ENCODE data around the gene TRIM72.
"Not testable (repeated sequence)": the region's sequence is repeated elsewhere in the genome, so short reads cannot be mapped to it uniquely, and the experiment has no call there.

Gene TRIM72

GRCh38 chr16:31190818-31191444, 23.0 kb upstream of the TRIM72 start:
- no peak for DNase-seq

DNA sequence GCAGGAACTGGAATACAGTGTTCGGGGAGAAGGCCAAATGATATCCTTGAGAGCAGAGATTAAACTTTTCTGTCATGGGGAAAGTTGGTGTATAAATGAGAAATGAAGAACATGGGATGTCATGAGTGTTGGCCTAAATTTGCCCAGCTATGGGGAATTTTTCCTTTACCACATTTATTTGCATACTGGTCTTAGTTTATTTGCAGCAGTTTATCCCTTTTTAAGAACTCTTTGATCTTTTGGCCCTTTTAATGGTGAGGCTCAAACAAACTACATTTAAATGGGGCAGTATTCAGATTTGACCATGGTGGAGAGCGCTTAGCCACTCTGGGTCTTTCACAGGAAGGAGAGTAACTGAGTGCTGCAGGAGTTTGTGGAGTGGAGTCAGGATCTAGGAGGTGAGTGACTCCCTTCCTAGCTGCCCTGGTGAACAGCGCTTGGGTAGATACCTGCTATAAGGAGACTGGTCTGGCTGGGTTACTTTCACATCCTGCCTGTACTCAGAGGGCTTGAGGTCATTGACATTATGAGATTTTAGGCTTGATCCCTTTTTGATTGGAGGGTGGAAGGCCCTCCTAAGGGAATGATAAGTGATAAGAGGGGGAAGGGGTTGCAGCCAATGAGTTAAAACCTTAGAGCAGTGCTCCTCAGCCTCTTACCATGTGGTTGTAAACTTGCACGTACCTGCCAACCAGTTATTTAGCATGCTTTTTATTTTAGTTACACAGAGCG, 22.1 kb upstream of the TRIM72 start:
- no peak for DNase-seq

DNA sequence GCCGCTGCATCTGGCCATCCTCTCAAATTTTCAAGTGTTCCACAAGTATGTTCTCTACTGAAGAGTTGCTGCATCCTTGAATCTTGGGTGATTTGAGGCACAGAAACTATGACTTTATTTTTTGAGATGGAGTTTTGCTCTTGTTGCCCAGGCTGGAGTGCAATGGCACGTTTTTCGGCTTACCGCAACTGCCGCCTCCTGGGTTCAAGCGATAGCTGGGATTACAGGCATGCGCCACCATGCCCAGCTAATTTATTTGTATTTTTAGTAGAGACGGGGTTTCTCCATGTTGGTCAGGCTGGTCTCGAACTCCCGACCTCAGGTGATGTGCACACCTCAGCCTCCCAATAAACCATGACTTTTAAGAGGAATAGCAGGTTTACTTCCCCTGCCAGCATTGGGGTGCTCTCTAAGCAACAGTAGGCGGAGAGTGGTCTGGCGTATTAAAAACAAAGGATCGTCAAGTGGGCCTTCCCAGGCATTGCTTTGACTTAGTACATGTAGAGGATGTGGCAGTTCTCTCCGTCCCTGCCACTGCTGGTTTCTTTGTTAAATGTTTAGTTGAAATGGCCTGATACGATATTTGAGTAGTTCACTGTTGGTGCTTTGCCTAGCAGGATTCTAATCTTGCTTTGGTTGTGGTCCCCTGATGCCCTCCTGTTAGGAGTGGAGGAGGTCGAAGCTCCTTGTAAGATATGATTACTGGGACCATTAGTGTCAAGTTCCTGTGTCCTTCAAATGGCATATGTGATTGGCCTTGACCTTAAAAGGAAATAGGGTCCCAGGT, 20.9 kb upstream of the TRIM72 start:
- DNase-seq = no peak

GRCh38 chr16:31193874-31194273, 20.0 kb upstream of the TRIM72 start:
- no peak for DNase-seq

- DNase-seq = no peak
Measured at GRCh38 chr16:31194898-31195297, 19.0 kb upstream of the TRIM72 start.

DNA sequence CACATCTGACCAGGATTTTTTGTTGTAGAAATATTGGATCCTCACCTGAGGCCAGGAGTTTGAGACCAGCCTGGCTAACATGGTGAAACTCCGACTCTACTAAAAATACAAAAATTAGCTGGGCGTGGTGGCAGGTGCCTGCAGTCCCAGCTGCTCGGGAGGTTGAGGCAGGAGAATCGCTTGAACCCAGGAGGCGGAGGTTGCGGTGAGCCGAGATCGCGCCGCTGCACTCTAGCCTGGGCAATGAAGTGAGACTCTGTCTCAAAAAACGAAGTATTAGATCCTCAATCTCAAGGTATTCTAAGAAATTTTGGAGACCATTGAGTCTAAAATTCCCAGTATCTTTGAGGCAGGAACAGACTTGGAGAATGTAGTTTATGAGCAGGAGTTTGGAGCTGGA, 18.1 kb upstream of the TRIM72 start:
- not testable (repeated sequence) for DNase-seq

- DNase-seq = no peak
Measured at GRCh38 chr16:31196324-31197088, 17.4 kb upstream of the TRIM72 start.

GRCh38 chr16:31198207-31198882, 15.6 kb upstream of the TRIM72 start:
- DNase-seq = no peak

GRCh38 chr16:31199430-31200041, 14.4 kb upstream of the TRIM72 start:
- DNase-seq = no peak

GRCh38 chr16:31200111-31200510, 13.8 kb upstream of the TRIM72 start:
- not testable (repeated sequence) for DNase-seq

- no peak for DNase-seq
Measured at GRCh38 chr16:31200821-31201568, 12.9 kb upstream of the TRIM72 start.

DNA sequence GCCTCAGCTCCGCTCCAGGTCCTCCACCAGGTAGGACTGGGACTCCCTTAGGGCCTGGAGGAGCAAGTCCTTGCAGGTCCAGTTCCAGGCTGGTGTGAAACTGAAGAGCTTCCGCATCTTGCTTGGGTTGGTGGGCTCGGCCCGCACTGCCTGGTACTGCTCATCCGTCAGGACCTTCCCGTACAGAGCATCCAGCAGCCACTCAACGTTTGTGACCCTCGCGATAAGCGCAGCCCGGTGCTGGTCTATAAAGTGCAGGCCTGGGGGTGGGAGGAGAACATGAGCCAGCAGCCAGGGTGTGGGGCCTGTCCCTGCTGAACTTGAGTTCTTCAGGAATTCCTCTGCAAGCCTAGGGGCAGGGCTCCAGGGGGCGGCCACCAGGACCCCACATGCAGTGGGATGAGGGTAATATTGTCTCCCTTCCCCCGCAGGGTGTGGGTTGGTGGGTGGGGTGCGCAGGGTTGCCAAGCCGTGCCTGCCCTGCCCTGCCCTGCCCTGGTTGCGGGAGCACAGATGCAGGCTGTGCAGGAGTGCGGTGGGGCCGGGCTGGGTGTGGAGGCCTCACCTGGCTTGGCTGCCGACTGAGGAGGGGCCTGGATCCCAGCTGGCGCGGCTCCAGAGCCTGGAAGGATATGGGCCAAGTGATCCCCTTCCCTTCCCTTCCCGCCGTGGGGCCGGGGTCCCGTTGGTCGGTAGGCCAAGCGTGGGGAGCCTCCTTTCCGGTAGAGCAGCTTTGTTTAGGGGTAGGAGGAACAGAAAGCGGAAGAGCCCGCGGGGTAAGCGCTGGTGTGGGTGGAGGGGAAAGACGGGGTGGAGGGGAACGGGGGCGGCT, 12.1 kb upstream of the TRIM72 start:
- DNase-seq = no peak

GRCh38 chr16:31202414-31203375, 11.2 kb upstream of the TRIM72 start, which contains the start of gene PYCARD:
Gene PYCARD, minus strand, starts transcription at chr16:31202760. Its CDS starts 70 bp downstream, at chr16:31202690.
- DNase-seq = no peak

DNA sequence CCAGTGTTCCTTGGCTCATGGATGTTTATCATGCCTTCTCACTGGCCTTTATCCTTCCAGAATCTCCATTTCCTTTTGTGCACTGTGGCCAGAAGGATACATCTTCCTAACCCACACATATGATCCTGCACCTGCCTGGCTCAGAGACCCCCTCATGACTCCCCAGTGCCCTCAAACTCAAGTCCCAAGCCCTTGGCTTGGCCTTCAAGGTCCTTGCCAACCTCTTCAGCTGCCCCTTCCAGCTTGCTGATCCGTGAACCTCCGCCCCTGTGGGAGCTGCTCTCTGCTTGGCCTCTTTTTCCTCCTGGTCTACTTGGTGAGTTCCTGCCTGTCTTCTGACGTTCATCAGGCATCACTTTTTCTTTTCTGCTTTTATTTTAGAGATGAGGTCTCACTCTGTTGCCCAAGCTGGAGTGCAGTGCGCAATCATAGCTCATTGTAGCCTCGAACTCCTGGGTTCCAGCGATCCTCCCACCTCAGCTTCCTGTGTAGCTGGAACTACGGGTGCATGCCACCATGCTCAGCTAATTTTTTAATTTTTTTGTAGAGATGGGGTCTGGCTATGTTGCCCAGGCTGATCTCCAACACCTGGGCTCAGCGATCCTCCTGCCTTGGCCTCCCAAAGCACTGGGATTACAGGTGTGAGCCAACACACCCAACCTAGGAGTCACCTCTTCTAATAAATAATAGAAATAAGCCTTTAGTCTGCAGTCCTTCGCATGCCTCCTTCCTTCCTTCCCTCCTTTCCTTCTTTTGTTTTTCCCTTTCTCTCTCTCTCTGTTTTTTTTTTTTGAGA, 8.8 kb upstream of the TRIM72 start:
- DNase-seq = no peak

GRCh38 chr16:31206776-31207175, 7.1 kb upstream of the TRIM72 start:
- DNase-seq = no peak

DNA sequence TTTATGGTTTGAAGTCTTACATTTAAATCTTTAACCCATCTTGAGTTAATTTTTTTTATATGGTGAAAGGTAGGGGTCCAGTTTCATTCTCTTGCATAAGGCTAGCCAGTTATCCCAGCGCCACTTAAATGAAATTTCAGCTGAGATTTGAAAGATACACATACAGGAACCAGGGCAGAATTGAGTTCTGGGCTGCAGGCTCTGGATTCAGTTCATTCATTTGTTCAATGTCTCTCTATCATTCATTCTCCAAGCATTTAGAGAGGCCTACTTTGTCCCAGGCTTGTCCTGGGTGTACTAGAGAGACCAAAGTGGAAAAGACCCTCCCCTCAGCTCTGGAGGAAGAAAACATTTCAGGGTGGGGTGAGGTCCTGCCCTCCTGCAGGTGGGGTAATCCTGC, 577 bp upstream of the TRIM72 start:
- DNase-seq = no peak

- no peak for DNase-seq
Measured at GRCh38 chr16:31214708-31215286, 878 bp downstream of the TRIM72 start.
